HTR-8/SVneo (cell line): ENCODE measurements around the gene BHLHA15.
"Not testable (repeated sequence)": the region's sequence is repeated elsewhere in the genome, so short reads cannot be mapped to it uniquely, and the experiment has no call there.

Source experiments
- DNase-seq: peaks from one replicate; pipeline ENCODE4 v3.0.0; 2011; ENCODE audit warnings: low spot score, mixed read lengths; ENCODE audit not compliant: insufficient read length
- FAIRE-seq: peaks from 2 replicates; lab custom pipeline; 2011; peaks lifted over from hg19 to GRCh38; lab: Jason Lieb, UNC

BHLHA15 gene

GRCh38 chr7:98206451-98207330 is 4.5 kb upstream of the BHLHA15 start:
- DNase-seq (no peak), FAIRE-seq (no peak)

DNA sequence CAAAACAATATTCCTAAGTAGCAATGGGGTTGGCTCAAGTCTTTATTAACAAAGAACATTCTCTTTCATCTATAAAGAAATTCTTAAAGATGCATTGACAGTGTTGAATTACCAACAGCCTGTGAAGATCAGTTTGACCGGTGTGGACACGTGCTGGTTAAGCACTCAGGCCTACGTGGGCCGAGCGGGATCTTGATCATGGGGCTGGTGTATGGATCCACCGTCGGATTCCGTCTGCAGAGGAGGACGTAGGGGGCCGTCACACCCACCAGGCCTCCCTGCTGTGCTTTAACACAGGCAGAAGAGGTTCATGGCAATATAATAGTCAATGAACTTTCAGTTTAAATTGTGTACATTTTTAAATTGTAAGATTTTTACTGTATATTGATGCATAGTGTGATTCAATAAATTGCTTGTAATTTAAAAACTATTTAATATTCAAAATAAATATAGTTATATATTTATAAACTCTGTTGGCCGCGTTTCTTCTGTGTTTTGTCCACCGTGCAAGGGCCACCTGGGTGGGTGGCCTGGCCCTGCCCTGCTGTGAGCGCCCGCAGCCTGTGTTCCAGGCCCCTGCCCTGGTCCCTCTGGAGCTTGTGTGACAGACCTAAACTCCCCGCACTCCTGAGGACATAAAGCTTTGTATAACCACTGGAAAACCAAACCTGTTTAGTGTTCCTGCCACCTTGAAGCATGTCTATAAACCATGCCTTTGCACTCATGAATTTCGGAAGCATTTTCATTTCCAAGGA is 1.9 kb upstream of the BHLHA15 start:
- FAIRE-seq: no peak
- no peak for DNase-seq

DNA sequence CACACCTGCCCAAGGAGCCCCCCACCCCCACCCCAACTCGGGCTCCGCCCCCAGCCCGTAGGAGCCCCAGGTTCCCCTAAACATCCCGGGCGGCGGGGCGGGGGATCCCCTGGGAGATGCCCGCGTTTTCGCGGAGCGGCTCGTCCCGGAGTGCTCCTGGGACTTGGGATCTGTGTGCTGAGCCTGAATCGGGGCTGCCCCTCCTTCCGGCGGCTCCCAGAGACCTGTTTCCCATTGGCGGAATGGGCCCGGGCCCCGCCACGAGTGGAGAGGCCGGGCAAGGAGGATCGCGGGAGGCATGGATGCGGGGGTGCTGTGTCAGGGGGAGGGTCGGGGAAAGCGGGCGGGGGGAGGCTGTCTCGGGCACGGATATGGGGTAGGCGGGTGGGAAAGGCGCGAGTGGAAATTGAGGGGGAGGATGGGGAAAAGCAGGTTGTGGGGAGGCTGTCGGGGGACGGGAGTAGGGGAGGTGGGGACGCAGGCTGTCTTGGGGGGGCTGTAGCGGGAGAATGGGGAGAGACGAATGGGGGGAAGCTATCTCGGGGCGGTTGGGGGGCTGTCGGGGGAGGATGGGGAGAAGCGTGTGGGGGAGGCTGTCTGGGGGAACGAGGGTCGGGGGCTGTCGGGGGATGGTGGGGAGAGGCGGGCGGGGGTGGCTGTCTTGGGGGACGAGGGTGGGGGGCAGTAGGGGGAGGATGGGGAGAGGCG is 572 bp upstream of the BHLHA15 start:
- no peak for DNase-seq
- FAIRE-seq: no peak

DNA sequence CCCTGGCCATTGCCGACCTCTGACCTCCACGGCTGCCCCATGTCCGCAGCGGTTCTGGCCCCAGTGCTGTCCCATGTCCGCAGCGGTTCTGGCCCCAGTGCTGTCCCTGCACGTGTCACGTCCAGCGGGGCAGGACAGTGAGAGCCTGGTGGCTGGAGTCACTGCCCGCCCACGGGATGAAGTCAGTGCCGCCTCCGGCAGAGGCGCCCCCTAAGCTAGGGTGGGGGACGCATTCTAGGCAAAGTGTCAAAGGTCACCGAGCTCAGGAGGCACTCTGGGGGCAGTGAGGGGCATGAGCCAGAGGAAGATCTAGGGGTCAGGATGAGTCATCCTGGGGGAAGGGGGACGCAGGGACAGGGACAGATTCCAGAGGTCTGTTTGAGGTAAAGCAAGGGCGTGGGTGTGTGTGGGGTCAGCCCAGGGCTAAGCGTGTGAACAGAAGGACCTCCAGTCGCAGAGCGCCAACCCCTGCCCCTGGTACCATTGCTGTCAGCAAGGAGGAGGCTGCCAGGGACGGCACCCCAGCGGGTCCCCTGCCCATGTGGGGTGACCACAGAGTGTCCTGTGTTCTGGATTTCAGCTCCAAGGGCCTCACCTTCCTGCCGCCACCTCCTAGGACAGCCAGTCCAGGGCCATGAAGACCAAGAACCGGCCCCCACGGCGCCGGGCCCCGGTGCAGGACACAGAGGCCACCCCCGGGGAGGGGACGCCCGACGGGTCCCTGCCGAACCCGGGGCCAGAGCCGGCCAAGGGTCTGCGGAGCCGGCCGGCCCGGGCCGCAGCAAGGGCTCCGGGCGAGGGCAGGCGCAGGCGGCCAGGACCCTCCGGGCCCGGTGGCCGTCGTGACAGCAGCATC is 665 bp downstream of the BHLHA15 start:
- DNase-seq: no peak
- no peak for FAIRE-seq

DNA sequence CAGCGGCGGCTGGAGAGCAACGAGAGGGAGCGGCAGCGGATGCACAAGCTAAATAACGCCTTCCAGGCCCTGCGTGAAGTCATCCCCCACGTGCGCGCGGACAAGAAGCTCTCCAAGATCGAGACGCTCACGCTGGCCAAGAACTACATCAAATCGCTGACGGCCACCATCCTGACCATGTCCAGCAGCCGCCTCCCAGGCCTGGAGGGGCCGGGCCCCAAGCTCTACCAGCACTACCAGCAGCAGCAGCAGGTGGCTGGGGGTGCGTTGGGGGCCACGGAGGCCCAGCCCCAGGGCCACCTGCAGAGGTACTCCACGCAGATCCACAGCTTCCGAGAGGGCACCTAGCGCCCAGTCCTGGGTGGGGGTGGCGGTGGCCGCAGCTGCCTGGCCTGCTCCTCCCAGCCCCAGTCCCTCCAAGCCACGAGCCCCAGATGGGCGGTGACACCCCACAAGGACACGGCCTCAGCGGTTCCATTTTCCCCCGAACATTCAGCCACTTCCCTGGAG is 1.3 kb downstream of the BHLHA15 start:
- DNase-seq (no peak), FAIRE-seq (no peak)

DNA sequence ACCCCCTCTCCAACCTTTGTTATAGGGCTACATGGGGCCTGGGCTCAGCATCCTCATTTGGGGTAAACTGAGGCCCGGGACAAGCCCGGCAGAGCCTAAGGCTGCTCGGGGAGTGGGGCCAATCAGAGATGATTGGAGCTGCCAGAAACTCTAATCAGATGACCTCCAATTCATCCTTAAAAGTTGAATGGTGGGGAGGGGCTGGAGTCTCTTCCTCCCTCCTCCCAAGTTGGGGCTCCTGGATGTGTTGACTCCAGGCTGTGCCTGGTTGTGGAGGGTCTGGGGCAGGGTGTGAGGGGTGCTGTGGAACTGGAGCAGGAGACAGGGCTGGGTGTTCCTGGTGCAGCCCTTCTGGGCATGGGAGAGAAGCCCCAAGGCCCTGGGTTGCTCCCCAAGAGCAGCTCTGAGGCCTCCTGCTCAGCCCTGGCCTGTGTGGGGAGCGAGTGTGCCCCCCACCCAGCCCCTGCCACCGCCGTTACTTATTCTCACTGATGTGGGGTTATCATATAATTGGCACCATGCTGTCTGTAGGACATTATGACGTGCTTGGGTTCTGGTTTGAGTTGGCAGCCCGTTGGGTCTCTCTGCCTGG is 2.2 kb downstream of the BHLHA15 start:
- DNase-seq (no peak), FAIRE-seq (no peak)

DNA sequence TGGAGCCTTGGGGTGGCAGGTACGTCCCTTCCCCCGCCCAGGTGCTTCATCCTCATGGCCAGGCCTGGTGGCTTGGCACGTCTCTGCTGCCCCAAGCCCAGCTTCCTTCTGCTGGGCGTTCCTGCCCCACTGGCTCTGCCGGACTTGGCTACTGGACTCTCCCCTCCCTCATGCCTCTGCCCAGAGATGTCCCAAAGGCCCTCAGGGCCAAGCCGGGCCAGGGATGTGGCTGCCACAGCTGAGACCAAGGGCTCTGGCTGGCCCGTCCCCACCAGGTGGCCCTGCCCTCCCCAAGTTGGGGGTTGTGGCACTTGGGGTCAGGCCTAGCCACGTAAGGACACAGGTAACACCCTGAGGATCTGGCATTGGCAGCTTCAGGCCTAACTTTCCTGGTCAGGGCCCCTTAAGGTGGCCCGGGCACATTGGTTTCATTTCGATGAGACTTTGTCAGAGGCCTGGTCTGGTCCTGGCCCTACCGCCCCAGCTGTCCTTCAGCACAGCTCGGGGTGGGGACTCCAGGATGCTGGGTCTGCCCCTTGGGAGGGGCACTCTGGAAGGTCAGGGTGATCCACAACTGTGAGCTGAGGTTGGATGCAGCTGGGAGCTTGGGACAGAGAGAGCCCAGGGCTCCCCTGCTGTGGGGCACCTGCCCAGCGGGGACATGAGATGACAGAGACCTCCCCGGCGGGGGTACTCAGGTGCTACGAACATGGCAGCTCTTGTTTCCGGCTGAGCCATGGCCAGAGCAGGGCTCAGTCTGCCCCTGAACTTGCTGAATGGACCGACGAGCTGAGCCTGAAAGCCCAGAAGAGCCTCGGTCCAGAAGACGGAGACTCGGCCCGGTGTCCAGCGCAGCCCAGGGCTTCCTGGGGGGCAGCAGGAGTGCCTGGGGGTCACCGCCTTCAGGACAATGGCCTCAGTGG is 2.9 kb downstream of the BHLHA15 start:
- no peak for FAIRE-seq
- no peak for DNase-seq

DNA sequence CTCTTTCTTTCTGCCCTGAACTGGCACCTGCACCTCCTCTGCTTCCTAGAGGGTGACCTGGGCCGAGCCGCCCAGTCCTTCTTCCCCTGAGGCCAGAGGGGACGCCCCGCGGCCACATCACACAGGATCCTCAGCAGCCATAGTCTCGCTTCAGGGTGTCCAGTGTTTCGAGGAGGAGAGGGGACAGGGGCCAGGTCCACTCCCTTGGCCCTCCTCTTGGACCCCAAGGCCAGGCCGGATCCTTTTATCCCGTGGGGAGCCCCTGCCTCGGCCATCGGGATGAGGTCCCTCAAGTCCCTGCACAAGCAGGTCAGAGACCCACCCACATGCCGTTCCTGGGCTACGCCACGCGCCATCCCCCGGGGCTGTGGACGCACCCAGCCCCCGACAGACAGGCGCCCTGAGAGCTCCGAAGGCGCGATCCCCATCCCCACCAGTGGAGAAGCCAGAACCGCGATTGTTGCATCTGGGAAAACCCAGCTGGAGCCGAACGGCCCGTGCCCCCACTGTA is 3.6 kb downstream of the BHLHA15 start:
- FAIRE-seq (no peak), DNase-seq (no peak)

DNA sequence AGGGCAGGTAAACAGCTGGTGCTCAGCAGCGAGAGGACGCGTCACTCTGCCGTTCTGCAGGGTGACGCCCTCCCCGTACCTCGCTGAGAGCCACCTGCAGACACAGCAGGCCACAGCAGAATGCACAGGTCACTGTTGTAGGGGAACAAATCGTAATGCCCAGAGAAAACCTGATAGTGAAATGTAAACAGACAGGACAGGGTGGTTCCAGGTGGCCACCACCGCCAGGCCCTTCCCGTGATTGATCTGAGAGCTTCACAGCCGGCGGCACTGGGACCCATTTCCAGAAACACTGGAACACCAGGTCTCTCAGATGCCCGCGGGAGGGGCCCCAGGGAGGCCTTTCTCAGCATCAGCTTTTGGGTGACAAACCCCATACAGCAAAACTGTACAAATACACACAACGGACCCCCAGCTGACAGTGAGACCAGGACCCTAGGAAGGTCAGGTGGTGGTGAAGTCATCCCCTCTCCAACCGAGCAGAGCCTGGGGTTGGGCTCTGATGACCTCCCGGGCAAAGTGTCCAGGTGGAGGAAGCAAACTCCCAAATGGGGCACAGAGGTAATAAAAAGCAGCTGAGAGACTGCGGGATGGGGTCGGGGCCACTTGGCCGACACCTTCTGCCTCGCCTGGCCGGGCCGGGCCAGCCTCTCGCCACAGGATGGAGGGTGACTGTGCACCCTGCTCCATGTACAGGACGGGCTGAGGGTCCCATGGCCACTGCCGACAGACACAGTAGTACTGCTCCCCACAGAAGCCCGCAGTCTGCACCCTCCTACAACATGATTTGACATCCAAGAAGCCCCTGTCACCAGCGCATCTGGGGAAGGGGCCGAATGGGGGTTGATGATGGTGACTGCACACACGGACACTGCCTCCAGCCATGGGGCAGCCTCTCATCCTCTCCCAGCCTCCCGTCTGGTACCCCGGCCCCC is 4.6 kb downstream of the BHLHA15 start:
- FAIRE-seq (no peak), DNase-seq (no peak)

- DNase-seq (no peak), FAIRE-seq (no peak)
Measured at GRCh38 chr7:98216941-98217622, 5.8 kb downstream of the BHLHA15 start.

DNA sequence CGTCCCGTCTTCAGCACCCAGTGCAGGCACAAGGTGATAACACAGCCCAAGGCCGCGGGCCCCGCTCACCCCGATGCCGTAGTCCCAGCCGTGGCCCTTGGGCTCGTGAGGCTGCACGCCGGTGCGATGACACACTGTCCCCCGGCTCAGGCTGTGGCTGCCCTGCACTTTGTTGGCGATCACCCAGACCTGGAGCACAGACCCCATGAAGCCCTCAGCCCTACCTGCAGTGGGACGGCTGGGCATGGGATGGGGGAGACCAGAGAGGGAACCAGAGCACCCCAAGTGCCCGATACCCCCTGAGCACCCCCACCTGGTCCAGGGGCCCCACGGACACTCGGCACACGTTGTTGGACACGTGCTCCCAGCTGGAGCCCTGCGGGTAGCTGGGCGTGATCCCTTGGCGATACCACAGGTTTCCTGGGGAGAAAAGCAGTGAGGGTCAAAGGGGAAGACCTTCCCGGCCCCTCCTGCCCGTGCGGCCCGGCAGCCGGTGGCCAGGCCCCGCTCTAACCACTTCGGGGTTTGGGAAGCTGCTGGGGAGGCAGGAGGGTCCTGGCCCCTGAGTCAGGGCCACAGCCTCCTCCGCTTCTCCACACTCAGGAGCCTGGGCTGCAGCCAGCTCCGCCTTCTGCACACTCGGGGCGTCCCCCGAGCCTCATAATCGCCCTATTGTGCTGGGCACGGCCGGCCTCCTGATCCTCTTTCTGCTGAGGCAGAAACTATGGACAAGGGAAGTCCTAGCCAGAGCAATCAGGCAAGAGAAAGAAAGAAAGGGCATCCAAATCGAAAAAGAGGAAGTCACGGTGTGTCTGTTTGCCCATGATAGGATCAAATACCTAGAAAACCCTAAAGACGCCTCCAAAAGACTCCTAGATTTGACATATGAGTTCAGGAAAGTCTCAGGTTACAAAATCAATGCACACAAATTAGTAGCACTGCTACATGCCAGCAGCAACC is 6.7 kb downstream of the BHLHA15 start:
- DNase-seq: no peak
- FAIRE-seq: no peak

DNA sequence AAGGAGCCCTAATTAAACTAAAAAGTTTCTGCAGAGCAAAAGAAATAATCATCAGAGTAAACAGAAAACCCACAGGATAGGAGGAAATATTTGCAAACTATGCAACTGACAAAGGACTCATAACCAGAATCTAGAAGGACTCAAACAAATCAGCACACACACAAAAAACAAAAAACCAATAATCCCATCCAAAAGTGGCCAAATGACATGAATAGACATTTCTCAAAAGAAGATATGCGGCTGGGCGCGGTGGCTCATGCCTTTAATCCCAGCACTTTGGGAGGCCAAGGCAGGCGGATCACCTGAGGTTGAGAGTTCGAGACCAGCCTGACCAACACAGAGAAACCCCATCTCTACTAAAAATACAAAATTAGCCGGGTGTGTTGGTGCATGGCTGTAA is 8.1 kb downstream of the BHLHA15 start:
- not testable (repeated sequence) for DNase-seq, FAIRE-seq

- DNase-seq (no peak), FAIRE-seq (no peak)
Measured at GRCh38 chr7:98221611-98222532, 10.6 kb downstream of the BHLHA15 start.

DNA sequence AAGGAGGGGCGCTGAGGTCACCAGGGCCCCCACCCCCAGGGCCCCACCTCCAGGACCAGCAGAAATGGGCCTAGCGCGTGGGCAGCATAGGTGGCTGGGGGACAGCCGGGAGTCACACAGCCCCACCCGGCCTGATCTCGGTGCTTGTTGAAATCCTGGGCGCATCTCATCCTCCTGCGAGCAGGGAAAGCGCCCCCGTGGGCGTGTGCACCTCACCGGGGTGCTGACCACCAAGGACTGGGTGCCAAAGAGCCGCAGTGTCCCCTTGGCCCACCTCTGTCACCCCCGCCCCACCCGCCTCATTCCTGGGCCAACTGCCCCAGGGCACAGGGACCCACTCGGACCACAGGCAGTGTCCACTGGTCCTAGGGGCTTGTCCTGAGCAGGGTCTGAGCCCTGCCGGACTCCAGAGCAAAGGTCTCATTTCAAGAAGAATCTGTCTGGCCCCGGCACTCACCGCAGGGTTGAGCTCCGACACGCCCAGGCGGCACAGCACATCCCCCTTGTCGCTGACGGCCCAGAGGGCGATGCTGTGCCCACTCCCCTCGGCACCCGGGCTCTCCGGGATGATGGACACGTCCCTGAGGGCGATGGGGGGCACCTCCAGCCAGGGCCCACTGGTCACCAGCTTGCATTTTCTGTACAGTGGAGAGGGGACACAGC is 11.4 kb downstream of the BHLHA15 start:
- no peak for FAIRE-seq
- no peak for DNase-seq
